GM03348 (cell line): ENCODE data around the gene TCIRG1.
"Not testable (repeated sequence)": the region's sequence is repeated elsewhere in the genome, so short reads cannot be mapped to it uniquely, and the experiment has no call there.

Experiments
- DNase-seq: peaks from one replicate; pipeline ENCODE4 v3.0.0; 2012; ENCODE audit warnings: low spot score

The TCIRG1 gene

GRCh38 chr11:68038718-68039525 lies at the start of gene TCIRG1:
TCIRG1 (plus strand) TSS chr11:68039025; CDS start chr11:68041272, 2,247 bp downstream.
- peak; percentile 97 for DNase-seq

- not testable (repeated sequence) for DNase-seq
Measured at GRCh38 chr11:67990546-67991346, 48.1 kb upstream of the TCIRG1 start.

GRCh38 chr11:67991347-67992121 lies 47.3 kb upstream of the TCIRG1 start:
- not testable (repeated sequence) for DNase-seq

GRCh38 chr11:67993821-67994220 lies 45.0 kb upstream of the TCIRG1 start:
- not testable (repeated sequence) for DNase-seq

GRCh38 chr11:67994387-67994786 lies 44.4 kb upstream of the TCIRG1 start:
- DNase-seq = not testable (repeated sequence)

GRCh38 chr11:67995129-67995528 lies 43.7 kb upstream of the TCIRG1 start:
- not testable (repeated sequence) for DNase-seq

GRCh38 chr11:67995579-67995978 lies 43.2 kb upstream of the TCIRG1 start:
- DNase-seq = not testable (repeated sequence)

- no peak for DNase-seq
Measured at GRCh38 chr11:67996051-67996450, 42.8 kb upstream of the TCIRG1 start.

- DNase-seq = peak; percentile 44
Measured at GRCh38 chr11:67996622-67997474, 42.0 kb upstream of the TCIRG1 start.

GRCh38 chr11:67997475-67997921 lies 41.3 kb upstream of the TCIRG1 start:
- DNase-seq = no peak

GRCh38 chr11:67998150-67999045 lies 40.4 kb upstream of the TCIRG1 start:
- DNase-seq = no peak

GRCh38 chr11:67999201-67999629 lies 39.6 kb upstream of the TCIRG1 start:
- DNase-seq = no peak

GRCh38 chr11:67999704-68000103 lies 39.1 kb upstream of the TCIRG1 start:
- DNase-seq = no peak

- no peak for DNase-seq
Measured at GRCh38 chr11:68002575-68002937, 36.3 kb upstream of the TCIRG1 start.

GRCh38 chr11:68002938-68003845 lies 35.6 kb upstream of the TCIRG1 start:
- DNase-seq = peak; percentile 44

- peak; percentile 94 for DNase-seq
Measured at GRCh38 chr11:68003846-68004550, 34.8 kb upstream of the TCIRG1 start, which contains the start of gene UNC93B1. UNC93B1 (minus strand) TSS chr11:68004097; CDS start chr11:68004043, 54 bp downstream.

GRCh38 chr11:68004551-68005335 lies 34.1 kb upstream of the TCIRG1 start:
- DNase-seq = no peak
